GM12878 (cell line): Measurements from ENCODE around the gene MS4A14. TPM values are rescaled to one million over a fixed set of nuclear protein-coding genes. Genes with fewer than 3 reads are reported as not detected.

Source experiments
- ATAC-seq: fragments of 200-7000 bp; cut with Tn5 transposase; 3 replicates; pipeline ENCODE4 v1.9.1; 2020; ENCODE audit warnings: mild to moderate bottlenecking, moderate library complexity
- BruUV-seq: library from RNA; stranded (reverse); fragments of 400-500 nt; replicated peaks from 2 replicates; lab custom pipeline; 2021; lab: Mats Ljungman, UMichigan
- CTCF ChIA-PET: fragments of 300-600 bp; sonication (Branson Sonifier 250); formaldehyde crosslinking; extraction: SDS; loops from one replicate; lab custom pipeline; 2021; ENCODE audit warnings: inconsistent platforms; lab: Yijun Ruan, JAX
- POLR2A ChIA-PET: fragments of 350-600 bp; formaldehyde crosslinking; extraction: SDS; loops from one replicate; lab custom pipeline; 2021; ENCODE audit warnings: inconsistent platforms; lab: Charles Lee
- RAD21 ChIA-PET: fragments of 300-600 bp; sonication (Branson Sonifier 250); formaldehyde crosslinking; loops from one replicate; lab custom pipeline; 2023; ENCODE audit warnings: antibody characterized with exemption; ENCODE audit not compliant: unreplicated experiment; lab: Charles Lee
- SMC1A ChIA-PET: fragments of 300-600 bp; sonication (Branson Sonifier 250); formaldehyde crosslinking; loops from one replicate; lab custom pipeline; 2023; ENCODE audit not compliant: unreplicated experiment, uncharacterized antibody; lab: Charles Lee
- DNase-seq: peaks from one replicate; pipeline ENCODE4 v3.0.0-alpha.2; 2011; ENCODE audit warnings: low read depth, low spot score
- FAIRE-seq: peaks from 3 replicates; lab custom pipeline; 2011; peaks lifted over from hg19 to GRCh38; lab: Jason Lieb, UNC
- H2AFZ ChIP-seq: 2 replicates; pipeline ENCODE4 v1.6.0; 2011; ENCODE audit warnings: low read depth, low read length, control low read depth; ENCODE audit not compliant: control insufficient read depth
- H3K27ac ChIP-seq: 2 replicates; pipeline ENCODE4 v1.5.1; 2011; ENCODE audit warnings: control low read depth; ENCODE audit not compliant: control insufficient read depth, insufficient read depth
- H3K27me3 ChIP-seq, 2 experiments: replicated peaks in 1 of 2; 2 replicates each; pipeline versions ENCODE4 v1.6.0 to v1.6.1; 2011; ENCODE audit warnings: low read length in 1 of 2; ENCODE audit not compliant: control insufficient read depth in 2 of 2, insufficient read depth in 2 of 2
- H3K36me3 ChIP-seq, 2 experiments: 2 replicates each; pipeline ENCODE4 v1.5.1; 2011; ENCODE audit warnings: low read length in 1 of 2; ENCODE audit not compliant: control insufficient read depth in 2 of 2, insufficient read depth in 2 of 2
- H3K4me1 ChIP-seq: 2 replicates; pipeline ENCODE4 v1.6.1; 2011; ENCODE audit warnings: mild to moderate bottlenecking, low read length, moderate library complexity, mixed read lengths; ENCODE audit not compliant: control insufficient read depth, insufficient read depth
- H3K4me2 ChIP-seq: 2 replicates; pipeline ENCODE4 v1.6.0; 2011; ENCODE audit warnings: control low read depth; ENCODE audit not compliant: control insufficient read depth, insufficient read depth
- H3K4me3 ChIP-seq: fragments of 200-600 bp; sonication (generic); 2 replicates; pipeline ENCODE4 v1.5.1; 2016
- H3K79me2 ChIP-seq: 2 replicates; pipeline ENCODE4 v1.6.0; 2011; ENCODE audit warnings: low read length; ENCODE audit not compliant: control insufficient read depth, insufficient read depth
- H3K9ac ChIP-seq: 2 replicates; pipeline ENCODE4 v1.8.0; 2011; ENCODE audit warnings: low read length, control low read depth, mixed read lengths; ENCODE audit not compliant: control insufficient read depth, insufficient read depth
- H3K9me3 ChIP-seq: replicated peaks from 3 replicates; pipeline ENCODE4 v1.5.1; 2011; ENCODE audit warnings: mild to moderate bottlenecking, low read length; ENCODE audit not compliant: control insufficient read depth, insufficient read depth
- H4K20me1 ChIP-seq: 2 replicates; pipeline ENCODE4 v1.6.0; 2011; ENCODE audit not compliant: control insufficient read depth, insufficient read depth
- BCLAF1 ChIP-seq: fragments of 450-650 bp; IDR thresholded peaks from 2 replicates; pipeline ENCODE4 v1.6.1; 2017; ENCODE audit warnings: antibody characterized with exemption, mild to moderate bottlenecking, moderate library complexity
- RAD51 ChIP-seq: fragments of 450-650 bp; IDR thresholded peaks from 2 replicates; pipeline ENCODE4 v1.6.1; 2016; ENCODE audit warnings: moderate library complexity, mild to moderate bottlenecking, inconsistent platforms
- SMAD1 ChIP-seq: fragments of 450-650 bp; IDR thresholded peaks from 2 replicates; pipeline ENCODE4 v1.6.1; 2018; ENCODE audit warnings: mild to moderate bottlenecking, low read depth; ENCODE audit not compliant: partially characterized antibody
- WRNIP1 ChIP-seq: IDR thresholded peaks from 2 replicates; pipeline ENCODE4 v1.6.1; 2011; ENCODE audit warnings: low read depth, low read length, improper control_type of control experiment, borderline replicate concordance
- WGBS: methylation state at CpG from one replicate; pipeline ENCODE4 v1.1.6; 2016; ENCODE audit warnings: low lambda C conversion rate; ENCODE audit not compliant: insufficient replicate concordance, insufficient coverage; ENCODE audit errors: missing lambda C conversion rate; 5-methylcytosine and 5-hydroxymethylcytosine counted together
- in situ Hi-C: fragments of 300-500 bp; cut with MboI; formaldehyde crosslinking; loops from 9 replicates; pipeline ENCODE4 v1.14.3; 2018; ENCODE audit warnings: mixed read lengths
- intact Hi-C: fragments of 100-400 bp; cut with micrococcal nuclease; formaldehyde crosslinking; loops from one replicate; pipeline ENCODE4 v1.14.2; 2022; ENCODE audit not compliant: unreplicated experiment
- polyA plus RNA-seq, 11 experiments: library from polyadenylated mRNA; depleted of rRNA in 4 of 11; unstranded in 6 of 11; stranded (reverse) in 5 of 11; fragments of >200 nt; fragmentation: Nextera tagmentation in 4 of 11; fragmentation: Illumina TruSeq in 1 of 11; extraction: Ambion mirVana in 4 of 11; extraction: Trizol in 1 of 11; gene quantifications; 1 replicate in 1 of 11; 2 replicates in 10 of 11; pipeline versions ENCODE4 v1.2.1 to v1.2.3, GENCODE V29; 2011 to 2016; ENCODE audit warnings: inconsistent platforms in 2 of 11, missing spikeins in 2 of 11, low read depth in 1 of 11
- total RNA-seq, 4 experiments: library from RNA; depleted of rRNA in 3 of 4; stranded (reverse); fragments of >200 nt in 3 of 4; fragmentation: Illumina TruSeq in 1 of 4; extraction: Trizol in 1 of 4; gene quantifications; 2 replicates each; pipeline versions ENCODE4 v1.2.1 to v1.2.3, GENCODE V29; 2013 to 2021

The MS4A14 gene
- total and polyA plus RNA-seq, 10 of the 15 experiments (the other 5 are each of a cell fraction or from before 2014, with no cell fraction given): 0.13 to 1.0 (median 0.63) TPM; not detected in 1

- in situ Hi-C loops: no loop called here
Observed at GRCh38 chr11:60349990-60350389, 46.3 kb upstream of the MS4A14 start.

More at GRCh38 chr11:60349990-60350389, 46.3 kb upstream of the MS4A14 start:
- CTCF ChIA-PET: interaction anchor here (1.0 to 9.9 kb wide), 8 partner anchors 10 to 268 kb away, joined by 3 to 200 read pairs (median 10); no protein-coding TSS in a partner anchor
- DNase-seq (no peak), ATAC-seq (no peak)
- Histone ChIP-seq H3K27ac (no peak overlapping the region), H3K4me2 (no peak overlapping the region)
- TF ChIP-seq WRNIP1 (no peak), BCLAF1 (no peak), SMAD1 (no peak), RAD51 (no peak)
- TF ChIP-seq, all 136 proteins: peak for 0
- Histone ChIP-seq H3K4me3 (no peak overlapping the region), H2AFZ (no peak overlapping the region), H3K9me3 (peaks cover 6% of the 10 kb centered on the region; the same call in 2 of the 3 replicates), H3K4me1 (peaks cover 11% of the 10 kb centered on the region), H3K36me3 (no peaks in the 10 kb centered on the region), H3K79me2 (no peaks in the 10 kb centered on the region), H3K9ac (no peak overlapping the region), H4K20me1 (no peaks in the 10 kb centered on the region), H3K27me3 (no peaks in the 10 kb centered on the region)
- intact Hi-C loops: loop anchor here (5.0 to 10.0 kb wide), 2 partner anchors 137 to 525 kb away; no protein-coding TSS in a partner anchor
- WGBS: 89% methylated on average over 1 of the region's 1 CpG
- POLR2A ChIA-PET: no interaction called here
- no TSS peak for BruUV-seq
- SMC1A ChIA-PET: interaction anchor here (0.7 to 2.4 kb wide), 6 partner anchors 13 to 264 kb away, joined by 3 to 14 read pairs (median 4); partner anchors contain the start of gene MS4A1
- RAD21 ChIA-PET: interaction anchor here (0.8 to 2.8 kb wide), 3 partner anchors 13 to 268 kb away, joined by 3 to 20 read pairs (median 13); no protein-coding TSS in a partner anchor
- FAIRE-seq: no peak
